ENCODE data around the gene DCDC2B.

The DCDC2B gene

GRCh38 chr1:32247452-32247851, 38.6 kb downstream of the DCDC2B start:
- no peak overlapping the region for H2AFZ ChIP-seq (ENCODE audit: low read depth, low read length, severe bottlenecking)
- H4K20me1 ChIP-seq (ENCODE audit: low read depth, low read length): no peaks in the 10 kb centered on the region
- no peak overlapping the region for H3K9ac ChIP-seq (ENCODE audit: low read length)
- no peak overlapping the region for H3K4me3 ChIP-seq (ENCODE audit: insufficient read depth, low read length, poor library complexity, severe bottlenecking)
- H3K36me3 ChIP-seq (ENCODE audit: low read length): no peaks in the 10 kb centered on the region
- H3K79me2 ChIP-seq (ENCODE audit: insufficient read depth, low read length): peaks cover 13% of the 10 kb centered on the region
- no peaks in the 10 kb centered on the region for H3K9me2 ChIP-seq (replicated peaks; ENCODE audit: insufficient read depth, low read length)
- H3K4me2 ChIP-seq (ENCODE audit: low read depth, low read length, poor library complexity, severe bottlenecking): no peak overlapping the region
- H3K27me3 ChIP-seq (ENCODE audit: low read length): no peaks in the 10 kb centered on the region
- TF ChIP-seq, protein P1, sequence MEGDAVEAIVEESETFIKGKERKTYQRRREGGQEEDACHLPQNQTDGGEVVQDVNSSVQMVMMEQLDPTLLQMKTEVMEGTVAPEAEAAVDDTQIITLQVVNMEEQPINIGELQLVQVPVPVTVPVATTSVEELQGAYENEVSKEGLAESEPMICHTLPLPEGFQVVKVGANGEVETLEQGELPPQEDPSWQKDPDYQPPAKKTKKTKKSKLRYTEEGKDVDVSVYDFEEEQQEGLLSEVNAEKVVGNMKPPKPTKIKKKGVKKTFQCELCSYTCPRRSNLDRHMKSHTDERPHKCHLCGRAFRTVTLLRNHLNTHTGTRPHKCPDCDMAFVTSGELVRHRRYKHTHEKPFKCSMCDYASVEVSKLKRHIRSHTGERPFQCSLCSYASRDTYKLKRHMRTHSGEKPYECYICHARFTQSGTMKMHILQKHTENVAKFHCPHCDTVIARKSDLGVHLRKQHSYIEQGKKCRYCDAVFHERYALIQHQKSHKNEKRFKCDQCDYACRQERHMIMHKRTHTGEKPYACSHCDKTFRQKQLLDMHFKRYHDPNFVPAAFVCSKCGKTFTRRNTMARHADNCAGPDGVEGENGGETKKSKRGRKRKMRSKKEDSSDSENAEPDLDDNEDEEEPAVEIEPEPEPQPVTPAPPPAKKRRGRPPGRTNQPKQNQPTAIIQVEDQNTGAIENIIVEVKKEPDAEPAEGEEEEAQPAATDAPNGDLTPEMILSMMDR (IDR thresholded peaks at IDR 0.05; ENCODE audit: insufficient read depth, low read length, poor library complexity, severe bottlenecking): no peak
- no peak for TF ChIP-seq EZH2phosphoT487 (conservative IDR thresholded peaks at IDR 0.05; ENCODE audit: low read length)
- no peak overlapping the region for H3K27ac ChIP-seq (ENCODE audit: low read depth, low read length)
- H3F3A ChIP-seq (ENCODE audit: insufficient read depth): peaks cover 49% of the 10 kb centered on the region
- H3K9me3 ChIP-seq (ENCODE audit: insufficient read depth, low read length): no peaks in the 10 kb centered on the region

DNA sequence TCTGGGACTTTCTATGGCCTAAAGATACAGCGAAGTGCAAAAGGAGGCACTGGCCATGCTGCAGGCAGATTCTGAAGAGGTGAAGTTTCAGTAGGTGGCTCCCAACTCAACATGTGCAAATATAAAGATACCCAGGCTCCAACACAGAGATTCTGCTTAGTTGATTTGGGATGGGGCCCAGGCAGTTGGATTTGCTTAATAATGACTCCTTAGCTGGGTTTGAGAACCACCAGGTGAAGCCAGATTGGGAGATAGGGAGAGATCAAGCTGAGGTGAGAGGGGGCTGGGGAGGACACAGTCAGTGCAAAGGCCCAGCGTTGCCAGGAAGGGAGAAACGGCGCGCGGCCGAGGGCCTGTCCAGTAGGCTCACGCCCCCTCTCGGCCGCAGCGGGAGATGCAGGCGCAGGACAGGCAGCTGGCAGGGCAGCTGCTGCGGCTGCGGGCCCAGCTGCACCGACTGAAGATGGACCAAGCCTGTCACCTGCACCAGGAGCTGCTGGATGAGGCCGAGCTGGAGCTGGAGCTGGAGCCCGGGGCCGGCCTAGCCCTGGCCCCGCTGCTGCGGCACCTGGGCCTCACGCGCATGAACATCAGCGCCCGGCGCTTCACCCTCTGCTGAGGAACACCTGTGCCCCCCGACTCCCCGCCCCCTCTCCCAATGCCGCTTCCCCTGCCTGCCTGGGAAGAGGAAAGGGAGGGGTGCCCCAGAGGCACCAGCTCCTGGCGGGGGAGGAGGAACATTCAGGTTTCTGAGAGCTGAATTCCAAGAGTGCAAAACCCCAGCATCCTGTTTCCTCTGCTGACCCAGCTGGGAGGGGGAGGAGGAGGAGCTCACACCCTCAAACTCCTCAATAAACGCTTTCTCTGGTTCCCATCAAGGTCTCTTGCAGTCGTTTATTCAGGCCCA, 39.3 kb downstream of the DCDC2B start:
- peaks cover 16% of the 10 kb centered on the region for H3K79me2 ChIP-seq (ENCODE audit: insufficient read depth, low read length)
- H3K9me3 ChIP-seq (ENCODE audit: insufficient read depth, low read length): no peaks in the 10 kb centered on the region
- H2AFZ ChIP-seq (ENCODE audit: low read depth, low read length, severe bottlenecking): no peak overlapping the region
- peak overlapping the region; percentile 84 for H3K4me2 ChIP-seq (ENCODE audit: low read depth, low read length, poor library complexity, severe bottlenecking)
- H3K9me2 ChIP-seq (replicated peaks; ENCODE audit: insufficient read depth, low read length): no peaks in the 10 kb centered on the region
- no peaks in the 10 kb centered on the region for H3K36me3 ChIP-seq (ENCODE audit: low read length)
- no peaks in the 10 kb centered on the region for H3K27me3 ChIP-seq (ENCODE audit: low read length)
- H3K27ac ChIP-seq (ENCODE audit: low read depth, low read length): peak overlapping the region; percentile 99
- peaks cover 53% of the 10 kb centered on the region for H3F3A ChIP-seq (ENCODE audit: insufficient read depth)
- no peak for TF ChIP-seq EZH2phosphoT487 (conservative IDR thresholded peaks at IDR 0.05; ENCODE audit: low read length)
- TF ChIP-seq, protein P1 (IDR thresholded peaks at IDR 0.05; ENCODE audit: insufficient read depth, low read length, poor library complexity, severe bottlenecking): peak; percentile 74
- H4K20me1 ChIP-seq (ENCODE audit: low read depth, low read length): no peaks in the 10 kb centered on the region
- H3K4me3 ChIP-seq (ENCODE audit: insufficient read depth, low read length, poor library complexity, severe bottlenecking): no peak overlapping the region
- H3K9ac ChIP-seq (ENCODE audit: low read length): peak overlapping the region; percentile 25; the same call in 1 of the 2 replicates

GRCh38 chr1:32249831-32250525, 41.1 kb downstream of the DCDC2B start:
- Histone ChIP-seq H3K4me3 (ENCODE audit: insufficient read depth, low read length, poor library complexity, severe bottlenecking) (peak overlapping the region; percentile 48), H3K27ac (ENCODE audit: low read depth, low read length) (peak overlapping the region; percentile 99), H3K9ac (ENCODE audit: low read length) (peak overlapping the region; percentile 81), H3K9me3 (ENCODE audit: insufficient read depth, low read length) (no peaks in the 10 kb centered on the region), H4K20me1 (ENCODE audit: low read depth, low read length) (no peaks in the 10 kb centered on the region), H3K27me3 (ENCODE audit: low read length) (no peaks in the 10 kb centered on the region), H3K9me2 (replicated peaks; ENCODE audit: insufficient read depth, low read length) (no peaks in the 10 kb centered on the region), H3K79me2 (ENCODE audit: insufficient read depth, low read length) (peaks cover 18% of the 10 kb centered on the region), H2AFZ (ENCODE audit: low read depth, low read length, severe bottlenecking) (no peak overlapping the region), H3K4me2 (ENCODE audit: low read depth, low read length, poor library complexity, severe bottlenecking) (peak overlapping the region; percentile 84), H3K36me3 (ENCODE audit: low read length) (no peaks in the 10 kb centered on the region), H3F3A (ENCODE audit: insufficient read depth) (peaks cover 71% of the 10 kb centered on the region)
- TF ChIP-seq EZH2phosphoT487 (conservative IDR thresholded peaks at IDR 0.05; ENCODE audit: low read length): no peak
- TF ChIP-seq, protein P1 (IDR thresholded peaks at IDR 0.05; ENCODE audit: insufficient read depth, low read length, poor library complexity, severe bottlenecking): no peak

Measured in SU-DHL-6 (cell line).